HuH-7.5 (cell line): Measurements from ENCODE around the gene RPP14.

Experiments used
- DNase-seq: peaks from one replicate; pipeline ENCODE4 v3.0.0; 2011; ENCODE audit warnings: low spot score

RPP14 gene

DNA sequence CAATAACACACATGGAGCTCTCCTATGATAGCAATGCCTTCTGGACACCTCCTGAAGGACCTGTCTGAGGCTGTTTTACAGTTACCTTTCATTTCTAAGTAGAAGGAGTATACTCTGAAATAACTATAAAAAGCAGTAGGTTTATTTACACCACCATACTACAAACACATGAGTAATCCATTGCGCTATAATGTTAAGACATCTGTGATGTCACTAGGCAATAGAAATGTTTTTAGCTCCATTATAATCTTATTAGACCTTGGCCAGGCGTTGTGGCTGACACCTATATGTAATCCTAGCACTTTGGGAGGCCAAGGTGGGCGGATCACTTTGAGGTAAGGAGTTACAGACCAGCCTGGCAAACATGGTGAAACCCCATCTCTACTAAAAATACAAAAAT lies 51.4 kb downstream of the RPP14 start:
- DNase-seq = no peak

DNA sequence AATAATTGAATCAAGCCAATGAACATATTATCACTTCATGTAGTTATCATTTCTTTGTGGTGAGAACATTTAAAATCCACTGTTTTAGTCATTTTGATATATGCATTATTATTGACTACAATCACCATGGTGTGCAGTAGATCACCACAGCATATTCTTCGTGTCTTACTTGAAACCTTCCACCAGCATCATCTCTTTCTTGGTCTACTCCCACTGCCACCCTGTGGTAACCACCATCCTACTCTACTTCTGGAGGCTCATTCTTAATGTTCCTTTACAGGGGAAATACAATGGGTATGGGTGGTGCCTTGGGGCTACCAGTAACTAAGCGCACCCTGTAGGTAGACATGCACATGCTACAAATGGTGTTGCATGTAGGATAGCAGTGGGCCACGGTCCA lies 52.0 kb downstream of the RPP14 start:
- no peak for DNase-seq

- DNase-seq = no peak
Observed at GRCh38 chr3:58358808-58359207, 52.8 kb downstream of the RPP14 start.

GRCh38 chr3:58359621-58360020 lies 53.6 kb downstream of the RPP14 start:
- DNase-seq = no peak

- DNase-seq = no peak
Observed at GRCh38 chr3:58361866-58362265, 55.8 kb downstream of the RPP14 start.

GRCh38 chr3:58366699-58367098 lies 60.7 kb downstream of the RPP14 start:
- no peak for DNase-seq

DNA sequence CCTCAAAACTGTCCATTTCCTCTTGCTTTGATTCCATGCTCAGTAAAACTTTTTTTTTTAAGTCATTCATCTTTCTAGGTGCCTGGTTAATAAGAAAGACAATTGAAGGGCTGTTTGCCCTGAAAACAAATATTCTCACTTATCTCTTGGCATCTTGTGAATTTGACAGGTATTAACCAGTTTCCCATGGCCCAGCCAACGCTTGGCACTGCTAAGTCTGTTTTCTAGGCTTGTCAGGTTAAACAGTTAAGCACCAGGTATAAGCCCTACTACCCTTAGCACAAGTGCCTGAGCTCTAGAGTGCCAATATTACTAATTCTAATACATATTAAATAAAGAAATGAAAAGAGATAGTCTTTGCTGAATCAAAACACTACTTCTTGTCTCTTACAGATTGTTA lies 63.0 kb downstream of the RPP14 start:
- DNase-seq = no peak
